Loucy (cell line): ENCODE results near the gene FAM168B.

Experiments
- H2AFZ ChIP-seq: fragments of 200-600 bp; sonication (generic); 2 replicates; pipeline ENCODE4 v1.6.0; 2016; ENCODE audit warnings: antibody characterized with exemption, mild to moderate bottlenecking, low read length, moderate library complexity
- H3F3A ChIP-seq: fragments of 200-600 bp; 2 replicates; pipeline ENCODE4 v1.6.0; 2016; ENCODE audit warnings: antibody characterized with exemption, low read depth, mild to moderate bottlenecking
- H3K27me3 ChIP-seq: fragments of 200-600 bp; sonication (generic); 2 replicates; pipeline ENCODE4 v1.6.1; 2014; ENCODE audit warnings: low read length, mild to moderate bottlenecking; ENCODE audit not compliant: insufficient read depth, poor library complexity, severe bottlenecking
- H3K36me3 ChIP-seq: fragments of 200-600 bp; sonication (generic); 2 replicates; pipeline ENCODE4 v1.6.1; 2016; ENCODE audit warnings: low read length; ENCODE audit not compliant: insufficient read depth
- H3K4me1 ChIP-seq: fragments of 200-600 bp; sonication (generic); 2 replicates; pipeline ENCODE4 v1.5.1; 2014; ENCODE audit warnings: low read length, mild to moderate bottlenecking; ENCODE audit not compliant: insufficient read depth, poor library complexity, severe bottlenecking
- H3K4me2 ChIP-seq: fragments of 200-600 bp; sonication (generic); 2 replicates; pipeline ENCODE4 v1.6.0; 2014; ENCODE audit warnings: antibody characterized with exemption, low read length, low read depth, mild to moderate bottlenecking; ENCODE audit not compliant: poor library complexity, severe bottlenecking
- H3K4me3 ChIP-seq: fragments of 200-600 bp; sonication (generic); 2 replicates; pipeline ENCODE4 v1.5.1; 2014; ENCODE audit warnings: low read length, mild to moderate bottlenecking, mixed read lengths; ENCODE audit not compliant: poor library complexity, severe bottlenecking
- H3K79me2 ChIP-seq: fragments of 200-600 bp; sonication (generic); 2 replicates; pipeline ENCODE4 v1.6.1; 2014; ENCODE audit warnings: low read length; ENCODE audit not compliant: insufficient read depth
- H3K9ac ChIP-seq: fragments of 200-600 bp; sonication (generic); 2 replicates; pipeline ENCODE4 v1.6.0; 2014; ENCODE audit warnings: mild to moderate bottlenecking, low read depth, low read length, moderate library complexity; ENCODE audit not compliant: poor library complexity, severe bottlenecking
- H3K9me2 ChIP-seq: fragments of 200-600 bp; sonication (generic); replicated peaks from 2 replicates; pipeline ENCODE4 v1.6.1; 2016; ENCODE audit warnings: low read depth, low read length, mixed read lengths
- H3K9me3 ChIP-seq: fragments of 200-600 bp; sonication (generic); 2 replicates; pipeline ENCODE4 v1.6.1; 2014; ENCODE audit warnings: mild to moderate bottlenecking, antibody characterized with exemption, low read length, low read depth; ENCODE audit not compliant: insufficient read depth
- H4K20me1 ChIP-seq: fragments of 200-600 bp; sonication (generic); 2 replicates; pipeline ENCODE4 v1.6.0; 2014; ENCODE audit warnings: antibody characterized with exemption, low read length, mild to moderate bottlenecking; ENCODE audit not compliant: insufficient read depth, poor library complexity, severe bottlenecking
- CTCF ChIP-seq: fragments of 200-600 bp; sonication (generic); conservative IDR thresholded peaks from 2 replicates; pipeline ENCODE4 v1.5.1; 2014; ENCODE audit warnings: mild to moderate bottlenecking, antibody characterized with exemption, low read length
- EZH2phosphoT487 ChIP-seq: fragments of 200-600 bp; IDR thresholded peaks from 2 replicates; pipeline ENCODE4 v1.6.1; 2018; ENCODE audit warnings: antibody characterized with exemption, mild to moderate bottlenecking, moderate library complexity, borderline replicate concordance

The FAM168B gene

GRCh38 chr2:131064589-131065512, 28.4 kb downstream of the FAM168B start:
- H3K9me3 ChIP-seq, result no peaks in the 10 kb centered on the region
- no peaks in the 10 kb centered on the region for H3F3A ChIP-seq
- peaks cover 42% of the 10 kb centered on the region for H4K20me1 ChIP-seq
- TF ChIP-seq CTCF (no peak), EZH2phosphoT487 (no peak)
- H3K4me3 ChIP-seq, result no peak overlapping the region
- no peak overlapping the region for H2AFZ ChIP-seq
- no peaks in the 10 kb centered on the region for H3K4me1 ChIP-seq
- no peaks in the 10 kb centered on the region for H3K27me3 ChIP-seq
- H3K9ac ChIP-seq, result no peak overlapping the region
- H3K79me2 ChIP-seq, result peaks cover 80% of the 10 kb centered on the region
- peaks cover 79% of the 10 kb centered on the region; the same call in 1 of the 2 replicates for H3K36me3 ChIP-seq
- no peaks in the 10 kb centered on the region for H3K9me2 ChIP-seq
- H3K4me2 ChIP-seq, result no peak overlapping the region

- Histone ChIP-seq H2AFZ (no peak overlapping the region), H3K4me3 (no peak overlapping the region), H3F3A (no peaks in the 10 kb centered on the region), H3K36me3 (peaks cover 81% of the 10 kb centered on the region; the same call in 1 of the 2 replicates), H3K9me3 (no peaks in the 10 kb centered on the region), H3K9me2 (no peaks in the 10 kb centered on the region), H3K79me2 (peaks cover 81% of the 10 kb centered on the region), H3K27me3 (no peaks in the 10 kb centered on the region), H3K9ac (no peak overlapping the region), H3K4me1 (no peaks in the 10 kb centered on the region), H3K4me2 (no peak overlapping the region), H4K20me1 (peaks cover 47% of the 10 kb centered on the region)
- TF ChIP-seq EZH2phosphoT487 (no peak), CTCF (no peak)
Measured at GRCh38 chr2:131063501-131064283, 29.6 kb downstream of the FAM168B start.

- Histone ChIP-seq H3K36me3 (peaks cover 85% of the 10 kb centered on the region; the same call in 1 of the 2 replicates), H4K20me1 (peaks cover 65% of the 10 kb centered on the region)
Measured at GRCh38 chr2:131058920-131059319, 34.3 kb downstream of the FAM168B start.

More at GRCh38 chr2:131058920-131059319, 34.3 kb downstream of the FAM168B start:
- H3K4me3 ChIP-seq, result no peak overlapping the region
- H3F3A ChIP-seq, result no peaks in the 10 kb centered on the region
- H3K79me2 ChIP-seq, result peaks cover 90% of the 10 kb centered on the region
- H2AFZ ChIP-seq, result no peak overlapping the region
- TF ChIP-seq CTCF (no peak), EZH2phosphoT487 (no peak)
- no peaks in the 10 kb centered on the region for H3K9me3 ChIP-seq
- H3K9ac ChIP-seq, result no peak overlapping the region
- no peaks in the 10 kb centered on the region for H3K27me3 ChIP-seq
- no peak overlapping the region for H3K4me2 ChIP-seq
- no peaks in the 10 kb centered on the region for H3K4me1 ChIP-seq
- no peaks in the 10 kb centered on the region for H3K9me2 ChIP-seq
